HCT116 (cell line): ENCODE results near the gene SBF1.

Experiments used
- JUND ChIP-seq: IDR thresholded peaks from 2 replicates; pipeline ENCODE4 v1.6.1; 2012
- SIN3A ChIP-seq: IDR thresholded peaks from 2 replicates; pipeline ENCODE4 v1.6.1; 2012; ENCODE audit warnings: low read depth
- SP1 ChIP-seq: IDR thresholded peaks from 2 replicates; pipeline ENCODE4 v1.6.1; 2012; ENCODE audit warnings: low read depth
- TF ChIP-seq, protein P1 (sequence below), 3 experiments: fragments of 200-600 bp in 1 of 3; sonication (generic) in 1 of 3; IDR thresholded peaks in 2 of 3; conservative IDR thresholded peaks in 1 of 3; 2 replicates each; pipeline ENCODE4 v1.5.1; 2012 to 2017; ENCODE audit warnings: low read depth in 2 of 3, low read length in 2 of 3, antibody characterized with exemption in 1 of 3, borderline replicate concordance in 1 of 3, control low read depth in 1 of 3, mild to moderate bottlenecking in 1 of 3, mixed read lengths in 1 of 3, mixed run types in 1 of 3, moderate library complexity in 1 of 3; ENCODE audit not compliant: insufficient read depth in 1 of 3

DNA sequence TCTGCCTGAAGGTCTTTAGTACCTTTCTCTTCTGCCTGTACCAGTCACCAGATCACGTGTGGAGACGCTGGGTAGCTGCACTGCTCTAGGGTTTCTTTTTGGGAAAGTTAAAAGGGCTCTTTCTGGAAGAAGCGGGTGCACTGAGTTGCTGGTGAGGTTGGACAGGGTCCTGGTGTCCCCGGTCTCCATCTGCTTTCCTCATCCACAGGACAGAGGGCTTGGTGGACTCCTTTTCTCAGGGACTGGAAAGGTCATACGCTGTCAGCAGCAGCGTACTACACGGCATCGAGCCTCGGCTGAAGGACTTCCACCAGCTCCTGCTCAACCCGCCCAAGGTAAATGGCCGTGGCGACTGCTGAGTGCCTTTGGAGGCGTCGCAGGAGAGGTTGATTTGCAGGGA, 52.8 kb downstream of the SBF1 start:
- TF ChIP-seq SIN3A (no peak), JUND (no peak), SP1 (no peak)
- TF ChIP-seq, protein P1, sequence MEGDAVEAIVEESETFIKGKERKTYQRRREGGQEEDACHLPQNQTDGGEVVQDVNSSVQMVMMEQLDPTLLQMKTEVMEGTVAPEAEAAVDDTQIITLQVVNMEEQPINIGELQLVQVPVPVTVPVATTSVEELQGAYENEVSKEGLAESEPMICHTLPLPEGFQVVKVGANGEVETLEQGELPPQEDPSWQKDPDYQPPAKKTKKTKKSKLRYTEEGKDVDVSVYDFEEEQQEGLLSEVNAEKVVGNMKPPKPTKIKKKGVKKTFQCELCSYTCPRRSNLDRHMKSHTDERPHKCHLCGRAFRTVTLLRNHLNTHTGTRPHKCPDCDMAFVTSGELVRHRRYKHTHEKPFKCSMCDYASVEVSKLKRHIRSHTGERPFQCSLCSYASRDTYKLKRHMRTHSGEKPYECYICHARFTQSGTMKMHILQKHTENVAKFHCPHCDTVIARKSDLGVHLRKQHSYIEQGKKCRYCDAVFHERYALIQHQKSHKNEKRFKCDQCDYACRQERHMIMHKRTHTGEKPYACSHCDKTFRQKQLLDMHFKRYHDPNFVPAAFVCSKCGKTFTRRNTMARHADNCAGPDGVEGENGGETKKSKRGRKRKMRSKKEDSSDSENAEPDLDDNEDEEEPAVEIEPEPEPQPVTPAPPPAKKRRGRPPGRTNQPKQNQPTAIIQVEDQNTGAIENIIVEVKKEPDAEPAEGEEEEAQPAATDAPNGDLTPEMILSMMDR (IDR thresholded peaks at IDR 0.05 in 2 of 3, conservative IDR thresholded peaks at IDR 0.05 in 1 of 3; ENCODE audit: borderline replicate concordance in 1 of 3, insufficient read depth in 1 of 3, low read depth in 2 of 3, low read length in 2 of 3): no peak
